ENCODE measurements around the gene PPP3R2. TPM values are rescaled to one million over a fixed set of nuclear protein-coding genes. Genes with fewer than 3 reads are reported as not detected.

PPP3R2 gene
- total and polyA plus RNA-seq, 2 donors from 2014 or later = not detected

DNA sequence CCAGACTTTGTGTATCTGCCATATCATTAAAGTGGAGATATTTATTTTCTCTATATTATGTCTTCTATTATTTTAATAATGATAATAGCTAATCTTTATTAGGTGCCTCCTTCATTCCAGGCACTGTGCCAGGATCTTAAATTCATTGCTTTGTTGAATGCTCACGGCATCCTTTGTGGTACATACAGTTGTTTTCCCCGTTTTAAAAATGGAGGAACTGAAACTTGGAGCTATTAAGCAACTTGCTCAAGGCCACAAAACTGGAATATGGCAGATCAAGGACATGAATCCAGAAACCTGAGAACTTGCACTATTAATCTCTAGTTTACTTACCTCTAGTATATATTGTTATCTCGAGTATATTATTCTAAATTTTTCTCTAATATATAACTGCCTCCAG is 41.5 kb upstream of the PPP3R2 start:
- intact Hi-C loops (cut with DNase I) = no loop called here
- no peaks in the 10 kb centered on the region for H3K36me3 ChIP-seq (ENCODE audit: control insufficient read depth in 2 of 3, insufficient read depth in 3 of 3, low read length in 3 of 3)
- no peaks in the 10 kb centered on the region for H3K27me3 ChIP-seq (ENCODE audit: control insufficient read depth, insufficient read depth, low read length)
- TF ChIP-seq, protein P1, sequence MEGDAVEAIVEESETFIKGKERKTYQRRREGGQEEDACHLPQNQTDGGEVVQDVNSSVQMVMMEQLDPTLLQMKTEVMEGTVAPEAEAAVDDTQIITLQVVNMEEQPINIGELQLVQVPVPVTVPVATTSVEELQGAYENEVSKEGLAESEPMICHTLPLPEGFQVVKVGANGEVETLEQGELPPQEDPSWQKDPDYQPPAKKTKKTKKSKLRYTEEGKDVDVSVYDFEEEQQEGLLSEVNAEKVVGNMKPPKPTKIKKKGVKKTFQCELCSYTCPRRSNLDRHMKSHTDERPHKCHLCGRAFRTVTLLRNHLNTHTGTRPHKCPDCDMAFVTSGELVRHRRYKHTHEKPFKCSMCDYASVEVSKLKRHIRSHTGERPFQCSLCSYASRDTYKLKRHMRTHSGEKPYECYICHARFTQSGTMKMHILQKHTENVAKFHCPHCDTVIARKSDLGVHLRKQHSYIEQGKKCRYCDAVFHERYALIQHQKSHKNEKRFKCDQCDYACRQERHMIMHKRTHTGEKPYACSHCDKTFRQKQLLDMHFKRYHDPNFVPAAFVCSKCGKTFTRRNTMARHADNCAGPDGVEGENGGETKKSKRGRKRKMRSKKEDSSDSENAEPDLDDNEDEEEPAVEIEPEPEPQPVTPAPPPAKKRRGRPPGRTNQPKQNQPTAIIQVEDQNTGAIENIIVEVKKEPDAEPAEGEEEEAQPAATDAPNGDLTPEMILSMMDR (IDR thresholded peaks at IDR 0.05; ENCODE audit: borderline replicate concordance, extremely low read depth, insufficient read depth) = no peak
- no peak overlapping the region for H3K4me3 ChIP-seq (ENCODE audit: low read length in 3 of 3)
- H3K27ac ChIP-seq (ENCODE audit: low read depth in 2 of 2, low read length in 2 of 2) = no peak overlapping the region
- no peaks in the 10 kb centered on the region for H3K4me1 ChIP-seq (ENCODE audit: control insufficient read depth in 2 of 3, insufficient read depth in 2 of 3, low read depth in 1 of 3, low read length in 3 of 3)
- FAIRE-seq (no peak), DNase-seq (no peak)
- no peaks in the 10 kb centered on the region for H3K9me3 ChIP-seq (ENCODE audit: control insufficient read depth in 2 of 3, insufficient read depth in 1 of 3, low read length in 3 of 3)
- no peak overlapping the region for H3K9ac ChIP-seq (ENCODE audit: low read length in 3 of 3)

DNA sequence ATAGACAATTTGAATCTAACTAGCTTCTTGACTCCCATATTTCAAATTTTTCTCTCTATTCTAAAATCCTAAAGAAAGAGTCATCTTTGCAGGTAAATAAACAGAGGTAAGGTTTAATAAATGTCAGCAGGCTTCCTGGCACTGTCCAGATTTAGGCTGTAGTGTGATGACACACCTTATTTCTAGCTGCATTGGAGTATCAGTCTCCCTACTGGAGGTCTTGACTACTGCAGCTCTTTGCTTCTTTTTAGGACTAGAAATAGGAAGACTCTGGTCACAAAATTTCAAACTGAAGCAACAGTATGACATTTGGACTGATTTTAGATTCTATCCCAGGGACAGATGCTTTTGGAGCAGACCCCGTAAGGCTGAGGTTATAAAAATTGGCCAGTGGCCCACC is 40.7 kb upstream of the PPP3R2 start:
- H3K9ac ChIP-seq (ENCODE audit: low read length in 3 of 3) = no peak overlapping the region
- FAIRE-seq (no peak), DNase-seq (no peak)
- H3K4me3 ChIP-seq (ENCODE audit: low read length in 3 of 3) = no peak overlapping the region
- TF ChIP-seq, protein P1 (IDR thresholded peaks at IDR 0.05; ENCODE audit: borderline replicate concordance, extremely low read depth, insufficient read depth) = no peak
- H3K4me1 ChIP-seq (ENCODE audit: control insufficient read depth in 2 of 3, insufficient read depth in 2 of 3, low read depth in 1 of 3, low read length in 3 of 3) = no peaks in the 10 kb centered on the region
- no peaks in the 10 kb centered on the region for H3K27me3 ChIP-seq (ENCODE audit: control insufficient read depth, insufficient read depth, low read length)
- intact Hi-C loops (cut with DNase I) = no loop called here
- H3K9me3 ChIP-seq (ENCODE audit: control insufficient read depth in 2 of 3, insufficient read depth in 1 of 3, low read length in 3 of 3) = no peaks in the 10 kb centered on the region
- H3K27ac ChIP-seq (ENCODE audit: low read depth in 2 of 2, low read length in 2 of 2) = no peak overlapping the region
- H3K36me3 ChIP-seq (ENCODE audit: control insufficient read depth in 2 of 3, insufficient read depth in 3 of 3, low read length in 3 of 3) = no peaks in the 10 kb centered on the region

DNA sequence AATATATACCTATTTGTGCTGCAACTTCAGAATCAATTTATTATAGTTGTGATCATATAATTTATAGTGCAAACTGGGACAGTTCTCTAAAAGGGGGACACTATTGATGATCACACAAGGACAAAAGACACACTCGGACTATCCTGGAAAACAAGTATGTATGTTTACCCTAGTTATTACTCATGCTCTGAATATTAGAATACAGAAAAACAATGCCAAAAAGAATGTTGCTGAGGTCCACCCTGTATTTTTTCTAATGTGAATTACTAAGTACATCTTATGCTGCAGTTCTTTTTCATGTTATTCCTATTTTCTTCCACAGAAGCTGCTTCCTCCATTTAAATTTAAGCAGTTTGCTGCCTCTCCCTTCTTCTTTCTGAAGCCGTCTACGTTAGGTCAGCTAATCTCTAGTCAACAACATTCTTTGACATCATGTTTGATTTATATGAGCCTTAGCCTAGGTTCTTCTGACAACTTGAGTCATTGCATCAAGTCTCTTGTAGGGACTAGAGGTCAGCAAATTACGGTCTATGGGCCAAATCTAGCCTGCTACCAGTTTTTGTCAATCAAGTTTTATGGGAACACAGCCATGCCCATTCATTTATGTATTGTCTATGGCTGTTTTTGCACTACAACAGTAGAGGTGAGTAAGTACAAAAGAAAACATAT is 40.1 kb upstream of the PPP3R2 start:
- no peak overlapping the region for H3K27ac ChIP-seq (ENCODE audit: low read depth in 2 of 2, low read length in 2 of 2)
- intact Hi-C loops (cut with DNase I) = no loop called here
- no peak for FAIRE-seq

More for the DNA sequence above, 40.1 kb upstream of the PPP3R2 start:
- Histone ChIP-seq H3K9ac (ENCODE audit: low read length in 3 of 3) (no peak overlapping the region), H3K27me3 (ENCODE audit: control insufficient read depth, insufficient read depth, low read length) (no peaks in the 10 kb centered on the region), H3K4me3 (ENCODE audit: low read length in 3 of 3) (no peak overlapping the region), H3K4me1 (ENCODE audit: control insufficient read depth in 2 of 3, insufficient read depth in 2 of 3, low read depth in 1 of 3, low read length in 3 of 3) (no peaks in the 10 kb centered on the region), H3K9me3 (ENCODE audit: control insufficient read depth in 2 of 3, insufficient read depth in 1 of 3, low read length in 3 of 3) (no peaks in the 10 kb centered on the region), H3K36me3 (ENCODE audit: control insufficient read depth in 2 of 3, insufficient read depth in 3 of 3, low read length in 3 of 3) (no peaks in the 10 kb centered on the region)
- DNase-seq = no peak
- TF ChIP-seq, protein P1 (IDR thresholded peaks at IDR 0.05; ENCODE audit: borderline replicate concordance, extremely low read depth, insufficient read depth) = no peak

Data from kidney (tissue), 14 donors.